Tibial artery (tissue), 4 donors: ENCODE data around the gene DYSF.

ENCODE experiments used
- DNase-seq, 2 donors: peaks; one replicate each; pipeline ENCODE4 v3.0.0-alpha.2; 2019
- H3K27ac ChIP-seq, 2 donors: fragments of 200-600 bp; sonication (generic) in 1 of 2; 1 replicate in 1 of 2; 2 replicates in 1 of 2; pipeline ENCODE4 v1.5.1; 2018 to 2019; ENCODE audit warnings: mild to moderate bottlenecking in 1 of 2
- H3K27me3 ChIP-seq, 2 donors: fragments of 200-600 bp; sonication (generic) in 1 of 2; one replicate each; pipeline versions ENCODE4 v1.5.1 to v1.6.0; 2016 to 2019
- H3K36me3 ChIP-seq, 3 donors: fragments of 200-600 bp; sonication (generic) in 2 of 3; one replicate each; pipeline ENCODE4 v1.5.1; 2016 to 2019; ENCODE audit warnings: mild to moderate bottlenecking in 2 of 3
- H3K4me1 ChIP-seq, 4 donors: fragments of 200-600 bp; sonication (generic) in 2 of 4; 1 replicate in 3 of 4; 2 replicates in 1 of 4; pipeline ENCODE4 v1.5.1; 2016 to 2019
- H3K4me3 ChIP-seq, 2 donors: fragments of 200-600 bp; sonication (generic) in 1 of 2; 1 replicate in 1 of 2; 2 replicates in 1 of 2; pipeline ENCODE4 v1.5.1; 2018 to 2019; ENCODE audit warnings: mild to moderate bottlenecking in 2 of 2
- H3K9me3 ChIP-seq, 3 donors: fragments of 200-600 bp; sonication (generic) in 1 of 3; one replicate each; pipeline ENCODE4 v1.5.1; 2016 to 2019
- CTCF ChIP-seq, 2 experiments: fragments of 200-600 bp in 1 of 2; fragments of 450-650 bp in 1 of 2; IDR thresholded peaks; one replicate each; pipeline ENCODE4 v1.5.1; 2017 to 2019; ENCODE audit warnings: antibody characterized with exemption in 2 of 2, mild to moderate bottlenecking in 1 of 2, moderate library complexity in 1 of 2
- intact Hi-C: fragments of 100-400 bp; cut with DNase I; formaldehyde crosslinking; loops from one replicate; pipeline ENCODE4 v1.15.0; 2023; ENCODE audit warnings: low total_unique reads

Gene DYSF

DNA sequence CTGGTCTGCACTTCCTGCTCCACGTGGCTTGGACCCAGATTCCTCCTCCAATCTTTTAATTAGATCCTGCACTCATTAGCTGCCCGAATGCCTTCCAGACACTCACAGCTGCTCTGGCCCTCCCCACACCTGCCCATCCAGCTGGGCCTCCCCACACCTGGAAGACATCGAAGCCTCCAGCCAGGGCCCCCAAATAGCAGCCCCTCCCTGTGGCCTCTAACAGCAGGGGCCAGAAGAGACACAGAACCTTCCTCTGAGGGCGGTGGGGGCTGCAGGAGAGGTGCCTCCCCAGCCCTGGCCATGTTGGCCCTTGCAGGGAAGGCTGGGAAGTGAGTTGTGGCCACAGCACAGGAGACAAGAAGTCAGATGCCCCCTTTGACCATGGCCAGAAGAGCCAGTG, 252.8 kb downstream of the DYSF start:
- TF ChIP-seq CTCF (IDR thresholded peaks at IDR 0.05), result no peak
- Histone ChIP-seq H3K4me1 (peaks cover 8 to 35% (median 22%) of the 10 kb centered on the region in 4 donors), H3K36me3 (no peaks in the 10 kb centered on the region), H3K27ac (no peak overlapping the region), H3K9me3 (no peaks in the 10 kb centered on the region), H3K4me3 (no peak overlapping the region), H3K27me3 (no peaks in the 10 kb centered on the region)
- DNase-seq, result peak in 1 of 2 donors; percentile 58
- intact Hi-C loops, result no loop called here

DNA sequence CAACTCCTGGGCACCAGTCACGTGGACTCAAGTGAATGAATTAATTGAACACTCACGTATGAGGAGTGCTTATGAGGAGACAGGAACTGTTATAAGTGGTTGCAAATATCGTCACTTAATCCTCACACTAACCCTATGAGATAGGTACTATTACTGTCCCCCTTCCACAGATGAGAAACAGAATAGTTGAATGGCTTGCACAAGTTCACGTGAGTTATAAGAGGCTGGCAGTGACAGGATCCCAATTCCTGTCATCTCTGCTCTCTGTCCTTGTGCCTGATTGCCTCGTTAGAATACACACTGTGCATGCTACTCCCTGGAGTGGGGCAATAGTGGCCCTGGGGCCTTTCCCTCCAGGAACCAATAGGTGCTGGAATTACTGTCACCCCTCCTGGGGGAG, 253.5 kb downstream of the DYSF start:
- H3K9me3 ChIP-seq, result no peaks in the 10 kb centered on the region
- TF ChIP-seq CTCF (IDR thresholded peaks at IDR 0.05), result no peak
- no peak overlapping the region for H3K4me3 ChIP-seq
- intact Hi-C loops, result no loop called here
- H3K27ac ChIP-seq, result no peak overlapping the region
- no peaks in the 10 kb centered on the region for H3K27me3 ChIP-seq
- H3K36me3 ChIP-seq, result no peaks in the 10 kb centered on the region
- DNase-seq, result peak in 1 of 2 donors; percentile 25
- peaks cover under 1 to 34% (median 19%) of the 10 kb centered on the region in 4 donors for H3K4me1 ChIP-seq

GRCh38 chr2:71710367-71711132, 257.2 kb downstream of the DYSF start:
- Histone ChIP-seq H3K27ac (no peak overlapping the region), H3K36me3 (no peaks in the 10 kb centered on the region), H3K27me3 (no peaks in the 10 kb centered on the region), H3K4me3 (no peak overlapping the region), H3K4me1 (peaks cover 0 to 50% (median 36%) of the 10 kb centered on the region in 4 donors), H3K9me3 (no peaks in the 10 kb centered on the region)
- no peak for TF ChIP-seq CTCF (IDR thresholded peaks at IDR 0.05)
- intact Hi-C loops, result no loop called here
- peak in 1 of 2 donors; percentile 63 for DNase-seq

- intact Hi-C loops, result no loop called here
- Histone ChIP-seq H3K27me3 (no peaks in the 10 kb centered on the region), H3K36me3 (no peaks in the 10 kb centered on the region), H3K4me3 (no peak overlapping the region), H3K9me3 (no peaks in the 10 kb centered on the region), H3K27ac (no peak overlapping the region), H3K4me1 (peaks cover 4 to 56% (median 42%) of the 10 kb centered on the region in 4 donors)
- TF ChIP-seq CTCF (IDR thresholded peaks at IDR 0.05), result no peak
- peak; percentile 58 to 67 for DNase-seq
Observed at GRCh38 chr2:71711133-71711855, 257.9 kb downstream of the DYSF start.

GRCh38 chr2:71712158-71712818, 258.9 kb downstream of the DYSF start:
- peak in 1 of 2 donors; percentile 60 for DNase-seq
- intact Hi-C loops, result no loop called here
- H3K4me3 ChIP-seq, result no peak overlapping the region
- no peaks in the 10 kb centered on the region for H3K36me3 ChIP-seq
- H3K9me3 ChIP-seq, result no peaks in the 10 kb centered on the region
- H3K4me1 ChIP-seq, result peaks cover 8 to 66% (median 51%) of the 10 kb centered on the region in 4 donors
- no peak for TF ChIP-seq CTCF (IDR thresholded peaks at IDR 0.05)
- no peak overlapping the region for H3K27ac ChIP-seq
- no peaks in the 10 kb centered on the region for H3K27me3 ChIP-seq
